IgD-negative memory B cell (primary cell): ENCODE results near the gene ALG1. TPM values are rescaled to one million over a fixed set of nuclear protein-coding genes. Genes with fewer than 3 reads are reported as not detected.
"Not testable (repeated sequence)": the region's sequence is repeated elsewhere in the genome, so short reads cannot be mapped to it uniquely, and the experiment has no call there.

Experiments used
- H3K27ac Mint-ChIP-seq, 3 donors: one replicate each; pipeline ENCODE4 v1.8.0; 2020 to 2022; ENCODE audit warnings: mild to moderate bottlenecking in 3 of 3, mixed read lengths in 3 of 3, moderate library complexity in 1 of 3
- H3K27me3 Mint-ChIP-seq: one replicate; pipeline ENCODE4 v1.8.0; 2021; ENCODE audit warnings: mixed read lengths
- H3K36me3 Mint-ChIP-seq: one replicate; pipeline ENCODE4 v1.8.0; 2020; ENCODE audit warnings: mild to moderate bottlenecking, mixed read lengths
- H3K4me1 Mint-ChIP-seq, 3 donors: one replicate each; pipeline ENCODE4 v1.8.0; 2020 to 2022; ENCODE audit warnings: mixed read lengths in 3 of 3, mild to moderate bottlenecking in 1 of 3
- H3K4me3 Mint-ChIP-seq, 4 donors: one replicate each; pipeline ENCODE4 v1.8.0; 2020 to 2022; ENCODE audit warnings: mild to moderate bottlenecking in 4 of 4, mixed read lengths in 4 of 4, moderate library complexity in 3 of 4
- H3K9me3 Mint-ChIP-seq, 3 donors: one replicate each; pipeline ENCODE4 v1.8.0; 2020 to 2021; ENCODE audit warnings: mixed read lengths in 3 of 3, mild to moderate bottlenecking in 1 of 3
- polyA plus RNA-seq: library from polyadenylated mRNA; unstranded; fragments of 300-500 nt; fragmentation: Illumina TruSeq; gene quantifications from one replicate; pipeline ENCODE4 v1.2.3, GENCODE V29; 2021

Gene ALG1
- polyA plus RNA-seq, 1 donor from 2014 or later = 24.5 TPM

- Mint-ChIP-seq H3K4me3 (peak overlapping the region in 1 of 4 donors; percentile 27), H3K36me3 (no peaks in the 10 kb centered on the region), H3K4me1 (no peaks in the 10 kb centered on the region), H3K27me3 (peaks cover 3% of the 10 kb centered on the region), H3K9me3 (no peaks in the 10 kb centered on the region), H3K27ac (peak overlapping the region in 1 of 3 donors; percentile 41)
Observed at GRCh38 chr16:5062051-5062450, 9.6 kb upstream of the ALG1 start.

GRCh38 chr16:5062790-5063765 lies 8.6 kb upstream of the ALG1 start:
- Mint-ChIP-seq H3K27ac (no peak overlapping the region), H3K36me3 (no peaks in the 10 kb centered on the region), H3K4me1 (no peaks in the 10 kb centered on the region), H3K9me3 (no peaks in the 10 kb centered on the region), H3K4me3 (no peak overlapping the region), H3K27me3 (peaks cover 2% of the 10 kb centered on the region)

GRCh38 chr16:5064915-5065314 lies 6.7 kb upstream of the ALG1 start:
- H3K4me3 Mint-ChIP-seq = peak overlapping the region in 1 of 4 donors; percentile 39
- no peak overlapping the region for H3K27ac Mint-ChIP-seq
- H3K9me3 Mint-ChIP-seq = no peaks in the 10 kb centered on the region
- peaks cover 2% of the 10 kb centered on the region for H3K27me3 Mint-ChIP-seq
- H3K4me1 Mint-ChIP-seq = peaks cover 0 to 1% (median 0%) of the 10 kb centered on the region in 3 donors
- H3K36me3 Mint-ChIP-seq = no peaks in the 10 kb centered on the region

DNA sequence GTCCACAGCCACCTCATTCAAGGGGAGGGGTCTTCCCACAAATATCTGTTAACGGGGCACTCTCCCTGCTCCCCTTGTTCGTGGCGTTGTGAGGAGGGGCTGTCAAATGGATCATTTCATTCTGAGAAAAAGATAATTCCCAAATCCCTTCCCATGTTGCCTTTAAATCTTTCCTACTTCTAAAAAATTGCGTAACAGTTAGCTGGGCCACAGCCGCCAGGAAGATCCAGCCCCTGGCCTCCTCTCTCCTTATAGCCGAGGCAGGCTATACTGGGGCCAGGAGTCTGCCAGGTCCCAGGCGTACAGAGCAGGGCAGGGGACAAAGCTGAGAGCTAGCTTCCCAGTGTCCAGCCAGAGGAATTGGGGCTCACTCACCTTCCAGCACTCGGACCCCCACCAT lies 6.3 kb upstream of the ALG1 start:
- peaks cover 0 to 1% (median 0%) of the 10 kb centered on the region in 3 donors for H3K4me1 Mint-ChIP-seq
- H3K9me3 Mint-ChIP-seq = no peaks in the 10 kb centered on the region
- H3K36me3 Mint-ChIP-seq = no peaks in the 10 kb centered on the region
- H3K27me3 Mint-ChIP-seq = peaks cover 2% of the 10 kb centered on the region
- H3K4me3 Mint-ChIP-seq = no peak overlapping the region
- H3K27ac Mint-ChIP-seq = no peak overlapping the region

GRCh38 chr16:5065813-5066212 lies 5.8 kb upstream of the ALG1 start, which contains the start of gene C16orf89:
Gene C16orf89 (minus strand): TSS chr16:5065956. CDS start chr16:5065908, 48 bp downstream.
- H3K36me3 Mint-ChIP-seq = no peaks in the 10 kb centered on the region
- H3K9me3 Mint-ChIP-seq = no peaks in the 10 kb centered on the region
- peaks cover 0 to 1% (median under 1%) of the 10 kb centered on the region in 3 donors for H3K4me1 Mint-ChIP-seq
- H3K4me3 Mint-ChIP-seq = peak within 1 kb of the TSS in 2 of 4 donors; percentile 39 to 73
- H3K27me3 Mint-ChIP-seq = peaks cover 2% of the 10 kb centered on the region
- no peak within 1 kb of the TSS for H3K27ac Mint-ChIP-seq

GRCh38 chr16:5066511-5066910 lies 5.1 kb upstream of the ALG1 start:
- H3K4me3 Mint-ChIP-seq = no peak overlapping the region
- H3K9me3 Mint-ChIP-seq = no peaks in the 10 kb centered on the region
- H3K36me3 Mint-ChIP-seq = no peaks in the 10 kb centered on the region
- no peaks in the 10 kb centered on the region for H3K27me3 Mint-ChIP-seq
- no peak overlapping the region for H3K27ac Mint-ChIP-seq
- H3K4me1 Mint-ChIP-seq = peaks cover 5 to 7% (median 6%) of the 10 kb centered on the region in 3 donors

GRCh38 chr16:5069048-5069447 lies 2.6 kb upstream of the ALG1 start:
- no peak overlapping the region for H3K4me3 Mint-ChIP-seq
- peaks cover 18 to 23% (median 20%) of the 10 kb centered on the region in 3 donors for H3K4me1 Mint-ChIP-seq
- no peak overlapping the region for H3K27ac Mint-ChIP-seq
- no peaks in the 10 kb centered on the region for H3K36me3 Mint-ChIP-seq
- H3K9me3 Mint-ChIP-seq = no peaks in the 10 kb centered on the region
- H3K27me3 Mint-ChIP-seq = no peaks in the 10 kb centered on the region

DNA sequence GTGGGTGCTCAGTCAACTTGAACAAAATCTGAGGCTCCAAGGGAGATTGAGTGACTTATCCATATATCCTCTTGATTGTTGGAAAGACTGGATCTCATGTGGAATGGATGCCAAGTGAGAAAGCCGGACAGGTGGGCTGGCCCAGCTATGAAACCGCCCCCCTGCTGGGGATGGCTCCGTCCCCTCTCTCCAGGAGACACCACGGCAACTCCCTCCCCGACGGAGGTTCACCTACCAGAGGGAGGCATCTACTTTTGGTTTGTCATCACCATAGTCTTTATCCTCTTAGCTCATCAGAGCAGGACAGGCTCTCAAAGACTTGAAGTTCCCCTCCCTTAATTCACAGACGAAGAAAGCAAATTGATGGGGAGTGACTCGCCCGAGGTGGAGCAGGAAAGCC lies 1.8 kb upstream of the ALG1 start:
- Mint-ChIP-seq H3K9me3 (no peaks in the 10 kb centered on the region), H3K4me3 (peak overlapping the region in 2 of 4 donors; percentile 22 to 63), H3K27me3 (no peaks in the 10 kb centered on the region), H3K36me3 (no peaks in the 10 kb centered on the region), H3K27ac (peak overlapping the region in 2 of 3 donors; percentile 16 to 93), H3K4me1 (peaks cover 18 to 24% (median 22%) of the 10 kb centered on the region in 3 donors)

DNA sequence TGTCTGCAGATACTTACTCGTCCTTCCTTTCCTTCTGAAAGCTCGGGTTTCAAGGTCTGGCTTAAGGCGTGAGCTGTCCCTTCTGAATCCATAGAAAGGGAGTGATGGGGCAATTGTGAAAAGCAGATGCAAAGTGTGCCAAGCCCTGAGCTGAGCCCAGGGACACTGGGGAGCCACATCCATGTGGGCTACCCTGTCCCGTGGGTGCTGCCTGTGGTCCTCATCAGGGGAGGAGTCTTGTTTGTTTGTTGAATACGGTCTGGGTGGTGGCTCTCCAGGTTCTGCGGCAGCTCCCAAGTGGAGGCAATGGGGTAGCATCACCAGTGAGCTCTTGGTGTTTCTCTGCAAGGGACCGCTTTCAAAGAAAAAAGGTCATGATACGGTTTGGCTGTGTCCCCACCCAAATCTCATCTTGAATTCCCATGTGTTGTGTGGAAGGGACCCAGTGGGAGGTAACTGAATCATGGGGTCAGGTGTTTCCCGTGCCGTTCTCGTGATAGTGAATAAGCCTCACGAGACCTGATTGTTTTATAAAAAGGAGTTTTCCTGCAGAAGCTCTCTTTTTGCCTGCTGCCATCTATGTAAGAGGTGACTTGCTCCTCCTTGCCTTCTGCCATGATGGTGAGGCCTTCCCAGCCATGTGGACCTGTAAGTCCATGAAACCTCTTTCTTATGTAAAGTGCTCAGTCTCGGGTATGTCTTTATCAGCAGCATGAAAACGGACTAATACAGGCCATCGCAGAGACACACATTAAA lies 1.0 kb upstream of the ALG1 start:
- H3K4me1 Mint-ChIP-seq = peaks cover 18 to 24% (median 24%) of the 10 kb centered on the region in 3 donors
- peaks cover 4% of the 10 kb centered on the region for H3K36me3 Mint-ChIP-seq
- H3K27me3 Mint-ChIP-seq = no peaks in the 10 kb centered on the region
- H3K4me3 Mint-ChIP-seq = peak overlapping the region in 3 of 4 donors; percentile 48 to 96 (median 73)
- peak overlapping the region; percentile 89 to 98 (median 93) for H3K27ac Mint-ChIP-seq
- H3K9me3 Mint-ChIP-seq = no peaks in the 10 kb centered on the region

GRCh38 chr16:5071341-5071680 lies 332 bp upstream of the ALG1 start:
- Mint-ChIP-seq H3K27me3 (no peaks in the 10 kb centered on the region), H3K4me1 (peaks cover 18 to 24% (median 24%) of the 10 kb centered on the region in 3 donors), H3K9me3 (no peaks in the 10 kb centered on the region), H3K36me3 (peaks cover 4% of the 10 kb centered on the region), H3K27ac (peak overlapping the region; percentile 89 to 98 (median 93)), H3K4me3 (peak overlapping the region; percentile 96 to 99 (median 97))

GRCh38 chr16:5072334-5073278 lies 963 bp downstream of the ALG1 start:
- Mint-ChIP-seq H3K27me3 (no peaks in the 10 kb centered on the region), H3K36me3 (peaks cover 4% of the 10 kb centered on the region), H3K4me1 (peaks cover 18 to 24% (median 24%) of the 10 kb centered on the region in 3 donors), H3K4me3 (peak overlapping the region; percentile 96 to 99 (median 97)), H3K27ac (peak overlapping the region; percentile 89 to 98 (median 93)), H3K9me3 (no peaks in the 10 kb centered on the region)

DNA sequence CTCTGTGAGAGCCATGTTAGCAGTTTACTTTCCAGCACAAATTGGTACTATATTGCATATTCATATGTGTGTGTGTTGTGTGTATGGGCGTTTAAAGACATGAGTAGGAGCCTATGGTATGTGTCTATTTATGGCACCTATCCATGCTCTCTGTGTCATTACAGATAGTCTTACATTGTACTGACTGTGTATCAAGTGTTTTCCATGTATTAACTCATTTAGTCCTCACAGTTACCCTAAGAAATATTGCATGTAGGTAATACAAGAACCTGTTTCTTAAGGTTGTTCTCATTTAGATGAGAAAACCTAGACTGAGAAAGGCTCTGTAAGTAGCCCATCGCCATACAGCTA lies 1.6 kb downstream of the ALG1 start:
- H3K4me3 Mint-ChIP-seq = peak overlapping the region; percentile 46 to 99 (median 96)
- peaks cover 18 to 24% (median 24%) of the 10 kb centered on the region in 3 donors for H3K4me1 Mint-ChIP-seq
- H3K27me3 Mint-ChIP-seq = no peaks in the 10 kb centered on the region
- no peaks in the 10 kb centered on the region for H3K9me3 Mint-ChIP-seq
- H3K27ac Mint-ChIP-seq = peak overlapping the region in 1 of 3 donors; percentile 93
- peaks cover 4% of the 10 kb centered on the region for H3K36me3 Mint-ChIP-seq

DNA sequence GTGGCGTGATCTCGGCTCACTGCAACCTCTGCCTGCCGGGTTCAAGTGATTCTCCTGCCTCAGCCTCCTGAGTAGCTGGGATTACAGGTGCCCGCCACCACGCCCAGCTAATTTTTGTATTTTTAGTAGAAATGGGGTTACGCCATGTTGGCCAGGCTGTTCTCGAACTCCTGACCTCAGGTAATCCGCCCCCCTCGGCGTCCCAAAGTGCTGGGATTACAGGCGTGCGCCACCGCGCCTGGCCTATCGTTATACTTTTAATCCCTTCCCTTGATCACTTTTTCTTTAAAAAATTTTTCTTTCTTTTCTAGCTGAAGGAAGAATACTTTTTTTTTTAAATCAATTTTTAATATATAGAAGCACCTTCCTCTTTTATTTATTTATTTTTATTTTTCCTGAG lies 2.1 kb downstream of the ALG1 start:
- not testable (repeated sequence) for H3K9me3 Mint-ChIP-seq, H3K27me3 Mint-ChIP-seq, H3K27ac Mint-ChIP-seq, H3K36me3 Mint-ChIP-seq, H3K4me3 Mint-ChIP-seq
- peaks cover 18 to 24% (median 23%) of the 10 kb centered on the region in 3 donors for H3K4me1 Mint-ChIP-seq

GRCh38 chr16:5075637-5076036 lies 4.0 kb downstream of the ALG1 start:
- Mint-ChIP-seq H3K36me3 (peaks cover 4% of the 10 kb centered on the region), H3K4me3 (peak overlapping the region in 1 of 4 donors; percentile 61), H3K9me3 (no peaks in the 10 kb centered on the region), H3K27ac (no peak overlapping the region), H3K4me1 (peaks cover 18 to 24% (median 23%) of the 10 kb centered on the region in 3 donors), H3K27me3 (no peaks in the 10 kb centered on the region)
